HG03175 (cell line): ENCODE results near the gene ZCCHC7.
"Not testable (repeated sequence)": the region's sequence is repeated elsewhere in the genome, so short reads cannot be mapped to it uniquely, and the experiment has no call there.

Experiments
- ATAC-seq: cut with Tn5 transposase; IDR thresholded peaks from one replicate; pipeline ENCODE4 v1.9.1; 2021; ENCODE audit warnings: mild to moderate bottlenecking, moderate library complexity; ENCODE audit not compliant: unreplicated experiment

ZCCHC7 gene

DNA sequence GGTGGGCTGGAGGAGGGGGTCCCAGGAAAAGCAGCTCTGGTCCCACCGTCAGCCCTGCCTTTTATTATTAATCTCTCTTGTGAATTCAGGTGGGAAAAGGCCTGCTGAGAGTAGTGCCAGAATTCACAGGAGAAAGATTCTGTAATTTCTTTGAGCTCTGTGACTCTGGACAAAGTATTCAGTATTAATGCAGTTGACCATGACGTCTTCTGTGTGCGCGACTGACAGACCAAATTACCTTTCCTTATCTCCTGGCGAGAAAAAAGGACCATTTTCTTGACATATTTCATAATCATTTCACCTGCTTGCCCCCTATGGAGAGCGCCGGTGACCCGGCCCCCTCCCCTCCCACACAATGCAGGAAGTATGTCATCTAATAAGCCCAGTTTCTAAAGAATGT, 275.3 kb downstream of the ZCCHC7 start:
- ATAC-seq: no peak

DNA sequence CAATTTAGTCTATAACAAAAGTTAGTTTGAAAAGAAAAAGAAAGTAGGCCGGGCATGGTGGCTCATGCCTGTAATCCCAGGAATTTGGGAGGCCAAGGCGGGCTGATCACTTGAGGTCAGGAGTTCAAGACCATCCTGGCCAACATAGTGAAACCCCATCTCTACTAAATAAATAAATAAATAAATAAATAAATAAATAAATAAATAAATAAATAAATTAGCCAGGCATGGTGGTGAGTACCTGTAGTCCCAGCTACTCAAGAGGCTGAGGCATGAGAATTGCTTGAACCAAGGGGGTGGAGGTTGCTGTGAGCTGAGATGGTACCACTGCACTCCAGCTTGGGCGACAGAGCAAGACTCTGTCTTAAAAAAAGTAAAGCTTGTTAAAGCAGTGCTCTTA, 277.6 kb downstream of the ZCCHC7 start:
- ATAC-seq: not testable (repeated sequence)

DNA sequence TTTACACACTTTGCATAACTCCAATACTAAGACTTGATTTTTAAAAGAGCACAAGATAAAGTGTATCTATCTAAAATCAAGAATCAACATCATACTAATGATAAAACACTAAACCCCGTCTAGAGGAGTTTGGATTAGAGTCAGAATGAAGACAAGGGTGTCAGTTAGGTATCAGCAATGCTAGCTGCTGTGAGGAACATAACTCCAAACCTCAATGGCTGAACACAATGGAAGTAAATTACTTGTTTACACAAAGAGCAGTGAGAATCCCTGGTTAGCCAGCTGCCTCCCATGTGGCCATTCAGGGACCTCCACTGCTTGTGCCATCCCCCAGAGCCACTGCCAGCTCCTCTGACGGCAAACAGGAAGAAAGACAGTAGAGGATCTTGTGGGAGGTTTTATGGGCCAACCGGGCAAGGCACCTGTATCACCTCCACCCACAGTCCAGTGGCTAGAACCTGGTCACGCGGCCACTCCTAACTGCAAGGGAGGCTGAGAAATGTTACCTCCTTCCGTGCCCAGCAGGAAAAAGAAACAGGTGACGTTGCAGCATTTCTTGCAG, 278.2 kb downstream of the ZCCHC7 start:
- no peak for ATAC-seq

DNA sequence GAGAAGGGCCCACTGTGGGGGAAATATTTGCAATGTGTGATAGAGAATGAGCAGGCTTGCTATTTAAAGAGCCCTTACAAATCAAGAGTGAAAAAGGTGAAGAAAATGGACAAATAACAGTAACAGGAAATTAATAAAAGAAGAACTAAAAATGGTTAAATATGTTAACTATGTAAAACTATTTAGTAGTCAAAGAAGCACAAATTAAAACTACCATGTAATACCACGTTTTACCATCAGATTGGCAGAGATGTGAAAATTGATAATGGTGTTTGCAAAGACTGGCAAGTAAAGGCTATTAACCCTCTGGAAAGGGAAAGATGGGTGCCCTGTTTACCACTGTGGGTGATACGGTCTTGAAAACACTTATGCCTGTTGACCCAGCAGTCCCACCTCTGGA, 279.0 kb downstream of the ZCCHC7 start:
- no peak for ATAC-seq

DNA sequence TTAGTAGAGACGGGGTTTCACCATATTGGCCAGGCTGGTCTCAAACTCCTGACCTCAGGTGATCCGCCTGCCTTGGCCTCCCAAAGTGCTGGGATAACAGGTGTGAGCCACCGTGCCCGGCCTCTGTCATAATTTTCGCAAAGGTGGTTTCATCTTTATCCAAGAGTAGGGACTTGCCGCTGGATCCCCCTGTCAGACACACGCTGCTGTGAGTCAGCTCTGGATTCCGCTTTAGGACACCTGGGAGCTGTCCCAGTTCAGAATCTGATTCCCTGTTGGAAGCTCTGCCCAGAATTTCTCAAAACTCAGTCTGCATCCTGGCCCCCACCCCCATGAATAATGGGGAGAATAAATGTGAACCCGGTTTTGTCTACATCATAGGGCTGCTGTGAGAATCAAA, 284.2 kb downstream of the ZCCHC7 start:
- ATAC-seq: no peak

DNA sequence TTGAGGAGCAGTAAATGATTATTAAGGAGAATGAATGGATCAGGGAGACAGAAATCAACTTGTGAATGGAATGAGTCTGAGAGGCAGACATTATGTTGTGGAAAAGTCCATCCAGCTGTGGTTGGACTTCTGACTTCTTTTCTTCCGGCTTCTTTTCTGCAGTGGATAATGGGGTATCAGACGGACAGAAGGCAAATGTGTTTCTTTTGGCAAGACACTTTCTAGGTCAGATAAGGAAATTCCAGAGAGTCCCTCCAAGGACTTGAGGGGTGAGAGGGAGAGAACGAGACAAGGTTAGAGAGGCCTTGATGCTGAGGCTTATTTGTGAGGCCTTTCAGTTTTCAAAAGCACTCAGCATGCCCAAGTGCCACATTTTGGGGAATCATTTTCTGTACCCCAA, 285.0 kb downstream of the ZCCHC7 start:
- no peak for ATAC-seq

DNA sequence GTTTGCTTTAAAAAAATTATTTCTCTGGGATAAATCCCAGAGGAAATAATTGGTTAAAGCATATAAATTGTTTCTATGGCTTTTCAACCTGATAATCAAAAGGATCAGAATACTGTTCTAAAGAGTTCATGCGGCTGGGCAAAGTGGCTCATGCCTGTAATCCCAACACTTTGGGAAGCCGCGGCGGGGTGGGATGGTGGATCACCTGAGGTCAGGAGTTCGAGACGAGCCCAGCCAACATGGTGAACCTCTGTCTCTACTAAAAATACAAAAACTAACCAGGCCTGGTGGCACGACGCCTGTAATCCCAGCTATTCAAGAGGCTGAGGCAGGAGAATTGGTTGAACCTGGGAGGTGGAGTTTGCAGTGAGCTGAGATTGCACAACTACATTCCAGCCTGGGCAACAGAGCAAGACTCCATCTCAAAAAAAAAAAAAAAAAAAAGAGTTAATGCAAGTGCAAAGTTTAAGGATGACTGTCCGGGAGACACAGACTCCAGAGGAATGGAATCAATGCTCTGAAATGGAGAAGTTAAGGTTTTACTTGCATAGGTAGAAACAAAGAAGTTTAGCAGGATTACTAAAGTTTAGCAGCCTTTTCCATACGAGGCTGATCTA, 285.5 kb downstream of the ZCCHC7 start:
- no peak for ATAC-seq

DNA sequence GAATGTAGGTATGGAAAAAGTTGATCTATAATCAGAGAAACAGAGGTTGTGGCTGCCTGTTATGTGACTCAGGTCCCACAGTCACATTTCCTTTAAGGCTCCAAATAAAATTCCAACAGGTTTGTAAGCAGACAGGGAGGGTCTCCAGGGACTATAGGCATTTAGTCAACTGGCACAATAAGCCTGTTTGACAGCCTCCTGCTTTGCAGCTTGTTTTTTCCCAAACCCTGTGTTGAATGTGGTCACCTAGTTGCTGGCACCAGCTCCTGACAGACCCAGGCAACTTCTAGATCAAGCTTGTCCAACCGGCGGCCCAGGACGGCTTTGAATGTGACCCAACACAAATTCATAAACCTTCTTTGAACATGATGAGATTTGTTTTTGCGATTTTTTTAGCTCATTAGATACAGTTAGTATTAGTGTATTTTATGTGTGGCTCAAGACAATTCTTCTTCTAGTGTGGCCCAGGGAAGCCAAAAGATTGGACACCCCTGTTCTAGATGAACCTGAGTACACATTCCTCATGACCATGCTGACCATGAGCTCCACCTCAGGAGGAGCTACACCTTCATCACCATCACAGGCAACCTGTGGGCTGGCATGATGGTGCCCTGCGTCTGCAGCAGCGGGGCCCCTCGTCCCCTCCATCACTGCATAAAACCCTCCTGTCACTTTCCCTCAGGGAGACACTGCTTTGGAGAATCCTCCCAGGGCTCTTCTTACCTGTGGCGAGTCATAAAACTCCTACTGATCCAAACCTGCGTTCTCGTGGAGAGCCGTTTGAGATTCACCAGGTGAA, 286.4 kb downstream of the ZCCHC7 start:
- no peak for ATAC-seq

DNA sequence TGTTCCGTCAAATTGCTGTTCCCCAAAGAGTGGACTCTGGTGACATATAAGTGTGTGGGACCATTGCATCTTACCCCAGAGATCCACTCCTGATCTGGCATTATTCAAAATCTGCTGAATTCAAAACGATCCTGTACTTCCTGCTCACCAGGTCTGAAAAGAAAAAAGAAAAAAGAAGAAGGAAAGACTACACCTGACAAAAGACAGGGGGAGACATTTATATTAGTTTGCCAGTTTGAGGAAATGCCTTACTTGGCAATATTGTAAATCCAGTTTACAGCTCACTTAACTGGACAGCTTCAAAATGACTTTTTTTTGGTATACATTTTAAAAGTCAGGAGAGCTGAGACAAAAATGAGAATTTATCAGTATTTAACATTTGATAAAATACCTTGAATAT, 287.1 kb downstream of the ZCCHC7 start:
- ATAC-seq: no peak
